Lung (tissue), 12 donors: ENCODE data around the gene USP16. TPM values are rescaled to one million over a fixed set of nuclear protein-coding genes. Genes with fewer than 3 reads are reported as not detected.

ENCODE experiments used
- ATAC-seq: fragments of 200-7000 bp; cut with Tn5 transposase; one replicate; pipeline ENCODE4 v1.9.1; 2020; ENCODE audit warnings: moderate number of reproducible peaks; ENCODE audit not compliant: insufficient read depth, low FRiP score
- DNase-seq, 3 donors: peaks; one replicate each; pipeline ENCODE4 v3.0.0-alpha.2; 2013 to 2017
- H3K27ac ChIP-seq, 2 donors: one replicate each; pipeline ENCODE4 v1.5.1; 2013; ENCODE audit warnings: mild to moderate bottlenecking in 2 of 2, moderate library complexity in 2 of 2, control low read depth in 1 of 2, inconsistent platforms in 1 of 2, low read depth in 1 of 2, low read length in 1 of 2
- H3K27me3 ChIP-seq, 3 donors: one replicate each; pipeline ENCODE4 v1.5.1; 2013; ENCODE audit warnings: low read length in 2 of 3; ENCODE audit not compliant: control insufficient read depth in 3 of 3, insufficient read depth in 3 of 3
- H3K36me3 ChIP-seq, 4 donors: one replicate each; pipeline ENCODE4 v1.5.1; 2013; ENCODE audit warnings: low read length in 4 of 4, mild to moderate bottlenecking in 1 of 4, moderate library complexity in 1 of 4; ENCODE audit not compliant: control insufficient read depth in 4 of 4, insufficient read depth in 4 of 4
- H3K4me1 ChIP-seq, 5 donors: one replicate each; pipeline ENCODE4 v1.5.1; 2013; ENCODE audit warnings: low read length in 5 of 5, mild to moderate bottlenecking in 2 of 5, moderate library complexity in 1 of 5; ENCODE audit not compliant: control insufficient read depth in 5 of 5, insufficient read depth in 5 of 5
- H3K4me3 ChIP-seq: one replicate; pipeline ENCODE4 v1.5.1; 2013; ENCODE audit warnings: mild to moderate bottlenecking, control low read depth, moderate library complexity
- H3K9ac ChIP-seq, 2 donors: one replicate each; pipeline ENCODE4 v1.5.1; 2013; ENCODE audit warnings: low read length in 2 of 2, control low read depth in 1 of 2; ENCODE audit not compliant: insufficient read depth in 1 of 2
- H3K9me3 ChIP-seq, 4 donors: one replicate each; pipeline ENCODE4 v1.5.1; 2013; ENCODE audit warnings: low read length in 3 of 4, mild to moderate bottlenecking in 1 of 4, moderate library complexity in 1 of 4; ENCODE audit not compliant: control insufficient read depth in 4 of 4, insufficient read depth in 3 of 4
- CTCF ChIP-seq: IDR thresholded peaks from 2 replicates; pipeline ENCODE4 v1.5.1; 2012; ENCODE audit warnings: mild to moderate bottlenecking; ENCODE audit errors: control extremely low read depth, extremely low read depth
- WGBS, 2 donors: extraction: QIAGEN DNeasy Blood & Tissue Kit; methylation state at CpG; one replicate each; pipeline ENCODE4 v1.1.7; 2013; 5-methylcytosine and 5-hydroxymethylcytosine counted together
- polyA plus RNA-seq, 2 donors: library from polyadenylated mRNA; stranded (reverse); fragments of 200-250 nt; gene quantifications; one replicate each; pipeline ENCODE4 v1.2.1, GENCODE V29; 2013
- total RNA-seq, 2 donors: library from RNA; depleted of rRNA in 1 of 2; stranded (reverse); fragments of >200 nt in 1 of 2; gene quantifications; one replicate each; pipeline ENCODE4 v1.2.1, GENCODE V29; 2014 to 2021
- donor health status: control.
- donor health status: control.
- donor health status: Bipolar disorder and iron deficiency.
- donor health status: healthy.
- donor health status: DM: yes; HTN: yes; CAD: no.

Gene USP16
- total and polyA plus RNA-seq, 4 donors = 22.7 to 42.3 (median 28.5) TPM

GRCh38 chr21:28992526-28993292 is 31.8 kb upstream of the USP16 start, which contains the start of gene LTN1:
TSS of gene LTN1 (minus strand) at chr21:28992877. CDS start at chr21:28992805, 72 bp downstream.
- no peaks in the 10 kb centered on the region for H3K9me3 ChIP-seq
- H3K36me3 ChIP-seq = peaks cover 0 to 4% (median 0%) of the 10 kb centered on the region in 4 donors
- WGBS, 2 donors = 1 to 2% methylated on average over 43 of the region's 43 CpGs
- H3K27me3 ChIP-seq = no peaks in the 10 kb centered on the region
- TF ChIP-seq CTCF = no peak
- peak within 1 kb of the TSS; percentile 94 for H3K27ac ChIP-seq
- H3K9ac ChIP-seq = peak within 1 kb of the TSS; percentile 94 to 98
- ATAC-seq (peak; percentile 100), DNase-seq (peak; percentile 99 to 100 (median 100))
- peak within 1 kb of the TSS; percentile 94 for H3K4me3 ChIP-seq
- peaks cover 0 to 17% (median 6%) of the 10 kb centered on the region in 5 donors for H3K4me1 ChIP-seq

GRCh38 chr21:28993293-28993629 is 31.2 kb upstream of the USP16 start:
- TF ChIP-seq CTCF = no peak
- Histone ChIP-seq H3K36me3 (peaks cover 0 to 4% (median 0%) of the 10 kb centered on the region in 4 donors), H3K4me3 (no peak overlapping the region), H3K9me3 (no peaks in the 10 kb centered on the region), H3K27me3 (no peaks in the 10 kb centered on the region), H3K9ac (peak overlapping the region; percentile 78 to 98), H3K4me1 (peaks cover 0 to 17% (median 4%) of the 10 kb centered on the region in 5 donors), H3K27ac (peak overlapping the region; percentile 79 to 92)
- DNase-seq = no peak
- WGBS, 2 donors = 49 to 53% methylated on average over 4 of the region's 4 CpGs
- no peak for ATAC-seq

- ATAC-seq (peak; percentile 100), DNase-seq (peak; percentile 97 to 99 (median 98))
- Histone ChIP-seq H3K9me3 (no peaks in the 10 kb centered on the region), H3K4me1 (peaks cover 0 to 2% (median 0%) of the 10 kb centered on the region in 5 donors), H3K4me3 (peak overlapping the region; percentile 94), H3K9ac (peak overlapping the region; percentile 93 to 97), H3K27me3 (no peaks in the 10 kb centered on the region), H3K36me3 (peaks cover 0 to 5% (median under 1%) of the 10 kb centered on the region in 4 donors), H3K27ac (peak overlapping the region; percentile 91 to 100)
- WGBS, 2 donors = 0 to 1% methylated on average over 41 of the region's 41 CpGs
- TF ChIP-seq CTCF = no peak
Observed at GRCh38 chr21:29002442-29003144, 21.9 kb upstream of the USP16 start.
